ENCODE measurements around the gene PRELID3B. TPM values are rescaled to one million over a fixed set of nuclear protein-coding genes. Genes with fewer than 3 reads are reported as not detected.

PRELID3B gene
- total RNA-seq (2014; rRNA removed; shearing (Covaris generic)): 64.1 and 72.8 TPM in 2 replicates
- 75.8 and 76.4 TPM in 2 replicates for polyA plus RNA-seq (2016; fragmentation: Nextera tagmentation; extraction: Ambion mirVana)

DNA sequence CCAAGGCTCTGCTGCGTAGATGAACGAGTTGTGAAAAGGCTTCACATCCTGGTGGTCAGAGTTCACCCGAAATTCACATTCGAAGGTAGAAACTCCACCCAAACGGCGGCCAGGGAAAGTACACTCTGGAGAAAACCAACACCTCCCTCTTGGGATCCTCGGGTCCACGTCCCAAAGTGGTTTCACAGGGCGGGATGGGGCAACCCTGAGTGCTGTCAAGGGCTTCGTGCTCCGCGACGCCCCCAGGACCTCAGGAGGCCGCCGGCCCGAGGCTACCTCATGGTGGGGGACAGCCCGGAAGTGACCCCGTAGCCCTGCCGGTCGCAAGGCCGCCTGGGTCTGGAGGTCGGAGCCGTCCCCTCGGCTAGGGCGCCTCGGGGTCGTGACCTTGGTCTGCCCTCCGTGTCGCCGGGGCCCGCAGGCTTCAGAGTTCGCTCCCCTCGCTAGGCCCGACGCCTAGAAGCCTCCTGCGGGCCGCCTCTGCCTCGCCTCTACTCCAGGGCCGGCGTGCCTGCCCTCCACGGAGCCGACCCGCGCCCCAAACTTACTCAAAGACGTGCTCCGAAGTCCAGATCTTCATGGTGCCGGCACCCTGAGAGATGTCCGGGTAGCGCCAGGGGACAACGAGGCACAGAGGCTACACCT lies at the start of gene PRELID3B:
TSS of gene PRELID3B (minus strand) at position 636 of the 645 bp plus-strand sequence. CDS start at position 580, 56 bp downstream.
- DNase-seq: peak; percentile 67

DNA sequence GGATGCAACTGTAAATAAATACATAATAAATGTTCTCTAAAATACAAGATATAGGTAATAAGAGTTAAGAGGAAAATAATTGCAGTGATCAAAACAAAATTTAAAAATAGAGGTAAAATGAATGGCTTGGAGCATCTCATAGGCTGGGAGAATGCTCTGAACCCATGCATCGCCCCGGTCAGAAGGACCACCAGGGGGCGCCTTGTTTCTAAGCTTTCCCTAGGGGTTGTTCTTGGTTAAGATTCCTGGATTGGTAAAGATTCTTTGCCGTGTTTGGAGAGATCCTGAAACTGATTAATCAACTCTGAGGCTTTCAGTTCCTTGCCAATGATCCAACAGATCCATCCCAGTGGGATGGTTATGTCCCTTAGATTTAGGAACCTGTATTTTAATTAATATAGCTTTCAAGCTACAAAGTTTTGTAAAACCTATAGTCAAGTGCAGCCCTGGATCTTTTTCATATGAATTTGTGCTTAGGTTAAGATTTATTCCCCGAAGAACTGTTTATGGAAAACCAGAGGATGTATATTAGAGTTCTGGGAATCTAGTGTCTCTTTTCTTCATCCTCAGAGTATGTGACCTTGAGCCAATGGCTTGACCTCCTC lies 45.3 kb upstream of the PRELID3B start:
- no peaks in the 10 kb centered on the region for H3K9me2 ChIP-seq (ENCODE audit: insufficient read depth)
- no peak overlapping the region for H2AFZ ChIP-seq
- no peaks in the 10 kb centered on the region for H3K36me3 ChIP-seq (ENCODE audit: low read depth)
- 0 out of 2 replicates have a peak, but pooled peaks cover 5% of the 10 kb centered on the region for H3F3A ChIP-seq (ENCODE audit: insufficient read depth)
- TF ChIP-seq EZH2 (IDR thresholded peaks at IDR 0.05; ENCODE audit: insufficient read depth, poor library complexity, severe bottlenecking) (no peak), EZH2phosphoT487 (IDR thresholded peaks at IDR 0.05; ENCODE audit: insufficient read depth, low read depth) (no peak)
- no peaks in the 10 kb centered on the region for H4K20me1 ChIP-seq (ENCODE audit: insufficient read depth)
- H3K9ac ChIP-seq: no peak overlapping the region
- H3K27ac ChIP-seq: no peak overlapping the region
- peak; percentile 77 for DNase-seq
- in situ Hi-C loops (cut with MboI): no loop called here
- 6 to 9% methylated on average over 5 of the region's 5 CpGs for WGBS, 2 experiments (ENCODE audit: low coverage in 1 of 2, low lambda C conversion rate in 2 of 2, missing lambda C conversion rate in 2 of 2)
- no peaks in the 10 kb centered on the region for H3K79me2 ChIP-seq (ENCODE audit: insufficient read depth)
- no peak overlapping the region for H3K4me3 ChIP-seq
- peaks cover 3% of the 10 kb centered on the region; the same call in 1 of the 2 replicates for H3K4me1 ChIP-seq (ENCODE audit: insufficient read depth)
- H3K4me2 ChIP-seq (ENCODE audit: unreplicated experiment): no peak overlapping the region
- no peaks in the 10 kb centered on the region for H3K9me3 ChIP-seq (ENCODE audit: low read depth)
- H3K27me3 ChIP-seq (replicated peaks; ENCODE audit: insufficient read depth): peaks cover 23% of the 10 kb centered on the region; the same call in 1 of the 2 replicates

More for the DNA sequence above, at the start of gene PRELID3B:
- no peaks in the 10 kb centered on the region for H3K9me2 ChIP-seq (ENCODE audit: insufficient read depth)
- peaks cover 38% of the 10 kb centered on the region for H3K4me1 ChIP-seq (ENCODE audit: insufficient read depth)
- H4K20me1 ChIP-seq (ENCODE audit: insufficient read depth): no peaks in the 10 kb centered on the region
- peaks cover 11% of the 10 kb centered on the region for H3K36me3 ChIP-seq (ENCODE audit: low read depth)
- peaks cover 12% of the 10 kb centered on the region for H3F3A ChIP-seq (ENCODE audit: insufficient read depth)
- in situ Hi-C loops (cut with MboI): no loop called here
- peak within 1 kb of the TSS; percentile 52 for H3K27ac ChIP-seq
- peak within 1 kb of the TSS; percentile 73 for H3K9ac ChIP-seq
- H3K79me2 ChIP-seq (ENCODE audit: insufficient read depth): peaks cover 53% of the 10 kb centered on the region
- no peaks in the 10 kb centered on the region for H3K27me3 ChIP-seq (replicated peaks; ENCODE audit: insufficient read depth)
- H3K4me2 ChIP-seq (ENCODE audit: unreplicated experiment): peak within 1 kb of the TSS; percentile 82
- TF ChIP-seq EZH2 (IDR thresholded peaks at IDR 0.05; ENCODE audit: insufficient read depth, poor library complexity, severe bottlenecking) (no peak), EZH2phosphoT487 (IDR thresholded peaks at IDR 0.05; ENCODE audit: insufficient read depth, low read depth) (no peak)
- WGBS, 2 experiments (ENCODE audit: low coverage in 1 of 2, low lambda C conversion rate in 2 of 2, missing lambda C conversion rate in 2 of 2): 1 to 2% methylated on average over 36 to 43 of the region's 50 CpGs
- peak within 1 kb of the TSS; percentile 94 for H2AFZ ChIP-seq
- H3K4me3 ChIP-seq: peak within 1 kb of the TSS; percentile 82
- no peaks in the 10 kb centered on the region for H3K9me3 ChIP-seq (ENCODE audit: low read depth)

DNA sequence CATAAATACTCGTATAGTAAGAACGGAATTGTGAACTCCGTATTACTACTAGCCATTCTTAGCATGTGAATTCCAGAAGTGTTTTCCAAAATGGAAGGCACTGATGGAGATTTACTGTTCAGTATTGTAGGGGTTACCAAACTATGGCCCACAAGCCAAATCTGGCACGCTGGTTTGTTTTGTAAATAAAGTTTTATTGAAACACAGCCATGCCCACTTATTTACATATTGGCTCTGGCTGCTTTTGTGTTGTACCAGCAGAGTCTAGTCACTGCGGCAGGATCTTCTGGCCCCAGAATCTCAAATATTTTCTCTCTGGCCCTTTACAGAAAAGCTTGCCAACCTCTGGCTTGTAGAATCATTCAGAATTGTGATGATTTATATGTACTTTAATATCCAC lies 44.3 kb upstream of the PRELID3B start:
- Histone ChIP-seq H4K20me1 (ENCODE audit: insufficient read depth) (no peaks in the 10 kb centered on the region), H2AFZ (no peak overlapping the region), H3K36me3 (ENCODE audit: low read depth) (no peaks in the 10 kb centered on the region), H3K9me3 (ENCODE audit: low read depth) (no peaks in the 10 kb centered on the region), H3K79me2 (ENCODE audit: insufficient read depth) (no peaks in the 10 kb centered on the region), H3K9me2 (ENCODE audit: insufficient read depth) (no peaks in the 10 kb centered on the region), H3K4me1 (ENCODE audit: insufficient read depth) (peaks cover 12% of the 10 kb centered on the region), H3K4me2 (ENCODE audit: unreplicated experiment) (no peak overlapping the region), H3K27me3 (replicated peaks; ENCODE audit: insufficient read depth) (peaks cover 17% of the 10 kb centered on the region; the same call in 1 of the 2 replicates), H3K27ac (no peak overlapping the region), H3F3A (ENCODE audit: insufficient read depth) (peaks cover 13% of the 10 kb centered on the region; the same call in 1 of the 2 replicates), H3K9ac (no peak overlapping the region), H3K4me3 (no peak overlapping the region)
- 81 to 85% methylated on average over 5 of the region's 5 CpGs for WGBS, 2 experiments (ENCODE audit: low coverage in 1 of 2, low lambda C conversion rate in 2 of 2, missing lambda C conversion rate in 2 of 2)
- no peak for DNase-seq
- in situ Hi-C loops (cut with MboI): no loop called here
- TF ChIP-seq EZH2phosphoT487 (IDR thresholded peaks at IDR 0.05; ENCODE audit: insufficient read depth, low read depth) (no peak), EZH2 (IDR thresholded peaks at IDR 0.05; ENCODE audit: insufficient read depth, poor library complexity, severe bottlenecking) (no peak)

DNA sequence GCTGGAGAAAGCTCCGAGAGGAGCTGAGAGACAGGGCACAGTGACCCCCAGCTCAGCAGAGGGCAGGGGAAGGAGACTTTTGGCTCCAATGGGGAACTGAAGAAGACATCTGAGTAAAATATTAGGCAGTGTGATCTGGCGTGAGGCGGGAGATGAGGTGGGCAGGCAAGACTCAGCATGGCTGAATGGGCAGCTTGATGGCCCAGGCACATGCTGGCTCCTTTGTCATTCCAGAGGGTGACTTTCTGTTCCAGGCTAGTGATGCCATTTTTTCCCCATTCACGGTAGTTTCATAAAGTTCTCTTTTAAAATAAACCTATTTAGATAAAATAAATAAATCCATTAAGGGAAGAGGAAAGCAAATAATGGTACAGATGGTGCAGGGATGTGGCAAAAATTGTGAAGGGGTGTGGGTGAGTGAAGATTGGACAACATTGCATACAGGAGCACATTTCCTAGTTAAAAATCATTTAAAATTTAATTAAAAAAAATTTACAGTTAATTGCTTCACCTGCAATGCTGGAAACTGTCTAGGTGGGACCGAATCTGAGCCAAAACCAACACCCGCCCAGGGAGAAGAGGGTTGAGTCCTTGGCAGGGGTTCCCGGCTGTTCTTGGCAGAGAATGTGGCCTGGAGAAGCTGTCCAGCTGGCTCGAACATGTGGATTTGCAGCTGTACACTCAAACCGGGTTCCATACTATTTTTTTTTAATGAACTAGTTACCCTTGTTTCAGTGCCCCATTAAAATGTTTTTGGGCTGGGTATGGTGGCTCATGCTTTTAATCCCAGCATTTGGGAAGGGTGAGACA lies 41.7 kb upstream of the PRELID3B start:
- H2AFZ ChIP-seq: no peak overlapping the region
- DNase-seq: no peak
- no peaks in the 10 kb centered on the region for H3K27me3 ChIP-seq (replicated peaks; ENCODE audit: insufficient read depth)
- no peaks in the 10 kb centered on the region for H3K79me2 ChIP-seq (ENCODE audit: insufficient read depth)
- H3K9me2 ChIP-seq (ENCODE audit: insufficient read depth): no peaks in the 10 kb centered on the region
- no peak overlapping the region for H3K27ac ChIP-seq
- in situ Hi-C loops (cut with MboI): no loop called here
- H3K4me3 ChIP-seq: no peak overlapping the region
- WGBS, 2 experiments (ENCODE audit: low coverage in 1 of 2, low lambda C conversion rate in 2 of 2, missing lambda C conversion rate in 2 of 2): 49 to 52% methylated on average over 9 of the region's 9 CpGs
- H3K4me1 ChIP-seq (ENCODE audit: insufficient read depth): peaks cover 12% of the 10 kb centered on the region
- H3K9ac ChIP-seq: no peak overlapping the region
- no peak overlapping the region for H3K4me2 ChIP-seq (ENCODE audit: unreplicated experiment)
- no peaks in the 10 kb centered on the region for H3K36me3 ChIP-seq (ENCODE audit: low read depth)
- H4K20me1 ChIP-seq (ENCODE audit: insufficient read depth): no peaks in the 10 kb centered on the region
- no peak for TF ChIP-seq EZH2phosphoT487 (IDR thresholded peaks at IDR 0.05; ENCODE audit: insufficient read depth, low read depth)
- no peak for TF ChIP-seq EZH2 (IDR thresholded peaks at IDR 0.05; ENCODE audit: insufficient read depth, poor library complexity, severe bottlenecking)
- no peaks in the 10 kb centered on the region for H3K9me3 ChIP-seq (ENCODE audit: low read depth)
- peaks cover 13% of the 10 kb centered on the region; the same call in 1 of the 2 replicates for H3F3A ChIP-seq (ENCODE audit: insufficient read depth)

Data from GM23248 (cell line).